Measurements from ENCODE around the gene ZNF467. TPM values are rescaled to one million over a fixed set of nuclear protein-coding genes. Genes with fewer than 3 reads are reported as not detected.

The ZNF467 gene
- total and polyA plus RNA-seq, 4 experiments from 2014 or later = 1.2 to 3.9 (median 2.5) TPM

- H3K27me3 ChIP-seq (ENCODE audit: insufficient read depth, low read length) = no peaks in the 10 kb centered on the region
- Mint-ChIP-seq H3K4me1 (peaks cover 0 to 12% (median 2%) of the 10 kb centered on the region in 4 donors), H3K9me3 (no peaks in the 10 kb centered on the region), H3K27me3 (peaks cover 12 to 13% of the 10 kb centered on the region in 2 donors), H3K36me3 (no peaks in the 10 kb centered on the region), H3K27ac (no peak overlapping the region), H3K4me3 (no peak overlapping the region)
- DNase-seq = no peak
- H3K27ac ChIP-seq (ENCODE audit: low read depth, low read length) = no peak overlapping the region
- intact Hi-C loops (cut with micrococcal nuclease) = no loop called here
- H3K4me1 ChIP-seq (ENCODE audit: insufficient read depth, low read length) = no peaks in the 10 kb centered on the region
- H3K9me3 ChIP-seq (ENCODE audit: control insufficient read depth in 1 of 2, low read length in 2 of 2) = no peaks in the 10 kb centered on the region
- no peak overlapping the region for H3K4me3 ChIP-seq (ENCODE audit: low read length in 2 of 2)
- ChIA-PET CTCF (ENCODE audit: partially characterized antibody) (interaction anchor here (0.7 to 1.2 kb wide), 2 partner anchors 10 to 107 kb away, joined by 3 to 4 read pairs; no protein-coding TSS in a partner anchor), POLR2A (ENCODE audit: partially characterized antibody) (no interaction called here)
- H3K36me3 ChIP-seq (ENCODE audit: insufficient read depth, low read length) = no peaks in the 10 kb centered on the region
Measured at GRCh38 chr7:149790754-149791360, 17.5 kb upstream of the ZNF467 start.

DNA sequence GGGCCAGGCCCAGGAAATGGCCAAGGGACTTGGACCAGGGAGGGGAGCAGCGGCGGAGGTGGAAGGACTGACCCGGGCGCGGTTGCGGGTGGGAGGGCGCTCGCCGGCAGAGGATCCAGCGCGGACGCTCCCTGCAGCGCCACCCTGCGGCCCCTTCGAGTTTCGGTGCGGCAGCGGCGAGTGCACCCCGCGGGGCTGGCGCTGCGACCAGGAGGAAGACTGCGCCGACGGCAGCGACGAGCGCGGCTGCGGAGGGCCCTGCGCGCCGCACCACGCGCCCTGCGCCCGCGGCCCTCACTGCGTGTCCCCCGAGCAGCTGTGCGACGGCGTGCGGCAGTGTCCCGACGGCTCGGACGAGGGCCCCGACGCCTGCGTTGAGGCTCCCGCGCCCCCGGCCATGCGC is 16.8 kb upstream of the ZNF467 start:
- intact Hi-C loops (cut with micrococcal nuclease) = no loop called here
- Mint-ChIP-seq H3K27me3 (peaks cover 12 to 13% of the 10 kb centered on the region in 2 donors), H3K4me1 (peaks cover 0 to 12% (median 2%) of the 10 kb centered on the region in 4 donors), H3K9me3 (no peaks in the 10 kb centered on the region), H3K4me3 (no peak overlapping the region), H3K27ac (no peak overlapping the region), H3K36me3 (no peaks in the 10 kb centered on the region)
- CTCF ChIA-PET (ENCODE audit: partially characterized antibody) = interaction anchor here (0.7 to 1.4 kb wide), 3 partner anchors 11 to 106 kb away, joined by 3 to 4 read pairs (median 3); no protein-coding TSS in a partner anchor
- Histone ChIP-seq H3K36me3 (ENCODE audit: insufficient read depth, low read length) (no peaks in the 10 kb centered on the region), H3K4me3 (ENCODE audit: low read length in 2 of 2) (no peak overlapping the region), H3K9me3 (ENCODE audit: control insufficient read depth in 1 of 2, low read length in 2 of 2) (no peaks in the 10 kb centered on the region), H3K27ac (ENCODE audit: low read depth, low read length) (no peak overlapping the region), H3K4me1 (ENCODE audit: insufficient read depth, low read length) (no peaks in the 10 kb centered on the region), H3K27me3 (ENCODE audit: insufficient read depth, low read length) (no peaks in the 10 kb centered on the region)
- POLR2A ChIA-PET (ENCODE audit: partially characterized antibody) = no interaction called here
- DNase-seq = peak in 3 of 5 donors; percentile 16 to 22 (median 20)

- no peaks in the 10 kb centered on the region for H3K27me3 ChIP-seq (ENCODE audit: insufficient read depth, low read length)
- peaks cover 0 to 12% (median 2%) of the 10 kb centered on the region in 4 donors for H3K4me1 Mint-ChIP-seq
- POLR2A ChIA-PET (ENCODE audit: partially characterized antibody) = no interaction called here
Measured at GRCh38 chr7:149789101-149789500, 15.7 kb upstream of the ZNF467 start.

GRCh38 chr7:149788300-149788851 is 15.0 kb upstream of the ZNF467 start:
- ChIA-PET CTCF (ENCODE audit: partially characterized antibody) (no interaction called here), POLR2A (ENCODE audit: partially characterized antibody) (no interaction called here)
- peaks cover 6 to 10% of the 10 kb centered on the region in 2 donors for H3K27me3 Mint-ChIP-seq
- H3K4me3 Mint-ChIP-seq = peak overlapping the region in 1 of 8 donors; percentile 48
- no peak overlapping the region for H3K27ac ChIP-seq (ENCODE audit: low read depth, low read length)
- no peak for DNase-seq
- no peaks in the 10 kb centered on the region for H3K36me3 Mint-ChIP-seq
- peak overlapping the region in 1 of 7 donors; percentile 66 for H3K27ac Mint-ChIP-seq
- H3K27me3 ChIP-seq (ENCODE audit: insufficient read depth, low read length) = no peaks in the 10 kb centered on the region
- H3K9me3 ChIP-seq (ENCODE audit: control insufficient read depth in 1 of 2, low read length in 2 of 2) = no peaks in the 10 kb centered on the region
- H3K4me3 ChIP-seq (ENCODE audit: low read length in 2 of 2) = no peak overlapping the region
- peaks cover 0 to 12% (median 2%) of the 10 kb centered on the region in 4 donors for H3K4me1 Mint-ChIP-seq
- H3K36me3 ChIP-seq (ENCODE audit: insufficient read depth, low read length) = no peaks in the 10 kb centered on the region
- H3K9me3 Mint-ChIP-seq = no peaks in the 10 kb centered on the region
- intact Hi-C loops (cut with micrococcal nuclease) = no loop called here
- no peaks in the 10 kb centered on the region for H3K4me1 ChIP-seq (ENCODE audit: insufficient read depth, low read length)

More at GRCh38 chr7:149789101-149789500, 15.7 kb upstream of the ZNF467 start:
- Mint-ChIP-seq H3K36me3 (no peaks in the 10 kb centered on the region), H3K27ac (peak overlapping the region in 1 of 7 donors; percentile 11), H3K4me3 (no peak overlapping the region), H3K27me3 (peaks cover 10 to 12% of the 10 kb centered on the region in 2 donors), H3K9me3 (no peaks in the 10 kb centered on the region)
- CTCF ChIA-PET (ENCODE audit: partially characterized antibody) = interaction anchor here (1.4 kb wide), 1 partner anchor 18 kb away, joined by 3 read pairs; no protein-coding TSS in a partner anchor
- DNase-seq = no peak
- H3K36me3 ChIP-seq (ENCODE audit: insufficient read depth, low read length) = no peaks in the 10 kb centered on the region
- no peak overlapping the region for H3K27ac ChIP-seq (ENCODE audit: low read depth, low read length)
- no peaks in the 10 kb centered on the region for H3K9me3 ChIP-seq (ENCODE audit: control insufficient read depth in 1 of 2, low read length in 2 of 2)
- intact Hi-C loops (cut with micrococcal nuclease) = no loop called here
- H3K4me3 ChIP-seq (ENCODE audit: low read length in 2 of 2) = no peak overlapping the region
- H3K4me1 ChIP-seq (ENCODE audit: insufficient read depth, low read length) = no peaks in the 10 kb centered on the region

- peak in 1 of 5 donors; percentile 31 for DNase-seq
- no peaks in the 10 kb centered on the region for H3K9me3 Mint-ChIP-seq
- no peaks in the 10 kb centered on the region for H3K9me3 ChIP-seq (ENCODE audit: control insufficient read depth in 1 of 2, low read length in 2 of 2)
- H3K27me3 ChIP-seq (ENCODE audit: insufficient read depth, low read length) = no peaks in the 10 kb centered on the region
- no peak overlapping the region for H3K4me3 ChIP-seq (ENCODE audit: low read length in 2 of 2)
- H3K27ac ChIP-seq (ENCODE audit: low read depth, low read length) = no peak overlapping the region
- peaks cover 0 to 12% (median 2%) of the 10 kb centered on the region in 4 donors for H3K4me1 Mint-ChIP-seq
- H3K27me3 Mint-ChIP-seq = peaks cover 3 to 10% of the 10 kb centered on the region in 2 donors
- H3K4me1 ChIP-seq (ENCODE audit: insufficient read depth, low read length) = no peaks in the 10 kb centered on the region
- no peaks in the 10 kb centered on the region for H3K36me3 Mint-ChIP-seq
- CTCF ChIA-PET (ENCODE audit: partially characterized antibody) = no interaction called here
- H3K4me3 Mint-ChIP-seq = peak overlapping the region in 3 of 8 donors; percentile 25 to 41 (median 34)
- intact Hi-C loops (cut with micrococcal nuclease) = no loop called here
- no peaks in the 10 kb centered on the region for H3K36me3 ChIP-seq (ENCODE audit: insufficient read depth, low read length)
- no peak overlapping the region for H3K27ac Mint-ChIP-seq
- POLR2A ChIA-PET (ENCODE audit: partially characterized antibody) = no interaction called here
Measured at GRCh38 chr7:149787428-149788299, 14.3 kb upstream of the ZNF467 start.

- POLR2A ChIA-PET (ENCODE audit: partially characterized antibody) = no interaction called here
- Mint-ChIP-seq H3K4me3 (no peak overlapping the region), H3K27me3 (peaks cover 3 to 10% of the 10 kb centered on the region in 2 donors), H3K4me1 (peaks cover 0 to 12% (median 3%) of the 10 kb centered on the region in 4 donors), H3K36me3 (no peaks in the 10 kb centered on the region), H3K9me3 (no peaks in the 10 kb centered on the region), H3K27ac (peak overlapping the region in 1 of 7 donors; percentile 75)
- Histone ChIP-seq H3K9me3 (ENCODE audit: control insufficient read depth in 1 of 2, low read length in 2 of 2) (no peaks in the 10 kb centered on the region), H3K27ac (ENCODE audit: low read depth, low read length) (no peak overlapping the region), H3K4me1 (ENCODE audit: insufficient read depth, low read length) (no peaks in the 10 kb centered on the region), H3K4me3 (ENCODE audit: low read length in 2 of 2) (no peak overlapping the region), H3K36me3 (ENCODE audit: insufficient read depth, low read length) (no peaks in the 10 kb centered on the region), H3K27me3 (ENCODE audit: insufficient read depth, low read length) (no peaks in the 10 kb centered on the region)
- intact Hi-C loops (cut with micrococcal nuclease) = no loop called here
- no peak for DNase-seq
- CTCF ChIA-PET (ENCODE audit: partially characterized antibody) = no interaction called here
Measured at GRCh38 chr7:149785983-149786382, 12.6 kb upstream of the ZNF467 start.

GRCh38 chr7:149785402-149785801 is 12.0 kb upstream of the ZNF467 start:
- Mint-ChIP-seq H3K36me3 (no peaks in the 10 kb centered on the region), H3K9me3 (no peaks in the 10 kb centered on the region), H3K4me1 (peaks cover 0 to 12% (median 3%) of the 10 kb centered on the region in 4 donors), H3K27ac (no peak overlapping the region), H3K27me3 (peaks cover 3 to 9% of the 10 kb centered on the region in 2 donors), H3K4me3 (no peak overlapping the region)
- CTCF ChIA-PET (ENCODE audit: partially characterized antibody) = no interaction called here
- H3K36me3 ChIP-seq (ENCODE audit: insufficient read depth, low read length) = no peaks in the 10 kb centered on the region
- no peaks in the 10 kb centered on the region for H3K27me3 ChIP-seq (ENCODE audit: insufficient read depth, low read length)
- DNase-seq = no peak
- no peaks in the 10 kb centered on the region for H3K4me1 ChIP-seq (ENCODE audit: insufficient read depth, low read length)
- H3K4me3 ChIP-seq (ENCODE audit: low read length in 2 of 2) = no peak overlapping the region
- POLR2A ChIA-PET (ENCODE audit: partially characterized antibody) = no interaction called here
- no peak overlapping the region for H3K27ac ChIP-seq (ENCODE audit: low read depth, low read length)
- intact Hi-C loops (cut with micrococcal nuclease) = no loop called here
- H3K9me3 ChIP-seq (ENCODE audit: control insufficient read depth in 1 of 2, low read length in 2 of 2) = no peaks in the 10 kb centered on the region
